ENCODE measurements around the gene SRGAP1.

The SRGAP1 gene

GRCh38 chr12:64186789-64187188, 342.3 kb downstream of the SRGAP1 start:
- no peak for DNase-seq (ENCODE audit: low read depth)
- H3K4me3 ChIP-seq (ENCODE audit: control insufficient read depth, low read depth, low read length) = no peak overlapping the region
- no peak for TF ChIP-seq CTCF (IDR thresholded peaks at IDR 0.05; ENCODE audit: control insufficient read depth, insufficient read depth, low read depth, low read length, missing control alignments)

GRCh38 chr12:64187370-64187769, 342.9 kb downstream of the SRGAP1 start:
- peak; percentile 24 for DNase-seq (ENCODE audit: low read depth)
- no peak for TF ChIP-seq CTCF (IDR thresholded peaks at IDR 0.05; ENCODE audit: control insufficient read depth, insufficient read depth, low read depth, low read length, missing control alignments)
- no peak overlapping the region for H3K4me3 ChIP-seq (ENCODE audit: control insufficient read depth, low read depth, low read length)

GRCh38 chr12:64187794-64188193, 343.3 kb downstream of the SRGAP1 start:
- no peak overlapping the region for H3K4me3 ChIP-seq (ENCODE audit: control insufficient read depth, low read depth, low read length)
- no peak for DNase-seq (ENCODE audit: low read depth)
- no peak for TF ChIP-seq CTCF (IDR thresholded peaks at IDR 0.05; ENCODE audit: control insufficient read depth, insufficient read depth, low read depth, low read length, missing control alignments)

GRCh38 chr12:64189530-64189929, 345.0 kb downstream of the SRGAP1 start:
- no peak for TF ChIP-seq CTCF (IDR thresholded peaks at IDR 0.05; ENCODE audit: control insufficient read depth, insufficient read depth, low read depth, low read length, missing control alignments)
- no peak overlapping the region for H3K4me3 ChIP-seq (ENCODE audit: control insufficient read depth, low read depth, low read length)
- no peak for DNase-seq (ENCODE audit: low read depth)

- no peak for TF ChIP-seq CTCF (IDR thresholded peaks at IDR 0.05; ENCODE audit: control insufficient read depth, insufficient read depth, low read depth, low read length, missing control alignments)
- no peak overlapping the region for H3K4me3 ChIP-seq (ENCODE audit: control insufficient read depth, low read depth, low read length)
- DNase-seq (ENCODE audit: low read depth) = no peak
Measured at GRCh38 chr12:64190140-64190539, 345.6 kb downstream of the SRGAP1 start.

- DNase-seq (ENCODE audit: low read depth) = no peak
- no peak overlapping the region for H3K4me3 ChIP-seq (ENCODE audit: control insufficient read depth, low read depth, low read length)
- TF ChIP-seq CTCF (IDR thresholded peaks at IDR 0.05; ENCODE audit: control insufficient read depth, insufficient read depth, low read depth, low read length, missing control alignments) = no peak
Measured at GRCh38 chr12:64192644-64193444, 348.3 kb downstream of the SRGAP1 start.
